Stimulated activated CD4-positive, alpha-beta T cell treated with anti-CD3 and anti-CD28 coated beads, Interleukin-2, amount 100 ng/mL, for 4 hours (primary cell): ENCODE measurements around the gene ENAH.

Experiments used
- DNase-seq: peaks from one replicate; pipeline ENCODE4 v3.0.0-alpha.2; 2020; ENCODE audit warnings: low read depth

ENAH gene

DNA sequence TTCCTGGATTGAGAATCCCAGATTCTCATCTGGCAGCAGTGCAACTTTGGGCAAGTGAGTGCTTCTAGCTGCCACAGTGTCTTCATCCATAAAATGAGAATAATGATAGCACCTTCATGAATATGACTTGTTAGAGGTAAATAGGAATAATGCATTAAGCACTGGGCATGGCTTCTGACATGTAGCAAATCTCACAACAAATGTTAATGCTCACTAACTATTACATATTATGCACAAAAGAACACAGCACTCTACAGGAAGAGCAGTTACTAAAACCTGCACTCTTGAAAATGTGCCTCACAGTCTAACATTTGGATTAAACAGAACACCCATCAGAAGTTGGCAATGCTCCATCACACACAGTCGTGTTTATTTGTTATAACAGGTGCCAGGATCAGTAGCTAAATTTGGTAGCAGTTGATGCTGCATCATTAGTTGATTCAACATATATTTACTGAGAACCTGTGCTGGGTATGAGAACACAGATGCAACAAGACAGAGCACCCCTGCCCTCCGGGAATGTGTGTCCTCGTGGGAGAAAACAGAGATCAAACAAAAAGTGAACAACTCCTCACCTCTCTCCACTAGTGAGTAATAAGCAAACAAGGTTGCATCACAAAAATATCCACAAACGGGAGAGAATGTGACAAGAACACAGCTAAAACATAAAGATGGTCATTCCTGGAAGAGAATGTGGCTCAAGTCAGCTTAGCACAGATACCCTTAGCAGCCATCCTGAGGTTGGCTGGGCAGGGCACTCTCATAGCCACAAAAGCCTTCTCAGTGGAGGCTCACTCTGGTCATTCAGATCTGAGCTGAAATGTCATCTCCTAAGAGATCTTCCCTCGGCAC lies 198.9 kb downstream of the ENAH start:
- DNase-seq = no peak

DNA sequence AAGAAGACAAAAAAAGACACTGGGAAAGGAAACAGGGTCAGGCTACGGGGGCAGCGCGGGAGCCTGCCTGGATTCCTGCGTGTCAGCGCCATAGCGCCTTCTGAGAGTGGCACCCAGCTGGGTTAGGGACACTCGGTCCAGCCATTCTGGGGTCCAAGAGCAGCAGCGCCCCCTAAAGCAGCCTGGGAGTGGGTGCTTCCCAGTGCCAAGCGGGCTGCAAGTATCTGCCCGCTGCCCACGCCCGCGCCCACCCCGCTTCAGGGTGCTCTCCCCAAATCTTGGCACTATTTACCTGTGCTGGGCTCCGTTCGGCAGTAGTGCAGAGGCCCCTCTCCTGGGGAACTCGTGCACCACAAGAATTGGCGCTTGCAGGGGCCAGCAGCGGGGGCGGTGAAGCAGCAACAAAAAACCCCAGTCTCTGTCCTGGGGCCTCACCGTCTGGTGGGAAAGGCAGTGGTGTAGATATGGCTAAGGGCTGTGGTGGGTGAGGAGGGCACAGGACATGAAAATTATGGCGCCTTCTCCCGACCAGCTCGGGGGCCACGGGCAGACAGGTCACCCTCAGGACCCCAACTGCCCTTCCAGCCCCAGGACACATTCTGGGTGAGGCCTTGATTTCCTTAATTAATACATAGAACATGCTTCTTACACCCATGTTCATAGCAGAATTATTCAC lies 200.9 kb downstream of the ENAH start:
- DNase-seq = no peak

DNA sequence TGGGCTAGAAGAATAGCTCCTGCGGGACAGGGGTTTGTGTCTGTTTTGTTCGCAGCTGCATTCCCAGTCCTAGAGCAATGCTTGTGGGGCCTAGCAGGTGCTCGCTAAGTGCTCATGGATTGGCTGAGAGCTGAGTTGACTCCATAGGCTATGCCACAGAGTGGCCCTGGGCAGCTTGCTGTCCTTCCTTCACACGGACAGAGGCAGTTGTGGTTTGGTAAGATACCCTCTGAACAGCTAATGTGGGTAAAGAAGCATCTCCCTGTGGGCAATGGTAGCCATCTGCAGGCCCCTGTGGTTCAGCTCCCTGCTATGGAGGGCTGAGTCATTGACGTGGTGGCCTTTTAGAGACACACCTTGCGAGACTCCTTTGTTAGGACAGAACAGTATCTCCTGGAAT lies 201.6 kb downstream of the ENAH start:
- DNase-seq = no peak

DNA sequence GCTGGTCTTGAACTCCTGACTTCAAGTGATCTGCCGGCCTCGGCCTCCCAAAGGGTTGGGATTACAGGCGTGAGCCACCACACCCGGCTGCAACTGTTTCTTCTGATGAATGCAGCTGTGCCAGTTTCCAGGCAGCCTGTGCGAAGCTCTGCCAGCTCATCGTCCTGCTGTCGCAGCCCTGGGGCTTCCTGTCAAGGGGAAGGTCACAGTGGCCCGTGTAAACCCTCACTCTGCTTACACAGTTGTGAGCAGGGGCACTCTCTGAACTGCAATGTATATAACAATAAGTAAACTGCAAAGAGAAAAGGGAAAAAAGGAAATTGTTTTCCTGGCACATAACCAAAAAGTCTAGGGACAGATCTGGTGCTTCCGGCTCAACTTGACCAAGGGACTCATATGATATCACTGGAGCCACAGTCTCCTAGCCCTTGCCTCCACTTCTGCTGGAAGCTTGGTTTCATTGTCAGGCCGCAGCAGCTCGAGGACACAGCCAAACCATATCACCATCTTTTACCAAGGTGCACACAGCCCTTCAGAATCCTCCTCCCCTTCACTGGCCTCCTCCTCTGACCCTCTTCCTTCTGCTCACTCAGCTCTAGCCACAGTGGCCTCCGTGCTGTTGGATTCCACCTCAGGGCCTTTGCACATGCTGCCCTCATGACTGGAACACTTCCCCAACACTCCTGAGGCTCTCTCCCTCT lies 202.3 kb downstream of the ENAH start:
- DNase-seq = no peak

DNA sequence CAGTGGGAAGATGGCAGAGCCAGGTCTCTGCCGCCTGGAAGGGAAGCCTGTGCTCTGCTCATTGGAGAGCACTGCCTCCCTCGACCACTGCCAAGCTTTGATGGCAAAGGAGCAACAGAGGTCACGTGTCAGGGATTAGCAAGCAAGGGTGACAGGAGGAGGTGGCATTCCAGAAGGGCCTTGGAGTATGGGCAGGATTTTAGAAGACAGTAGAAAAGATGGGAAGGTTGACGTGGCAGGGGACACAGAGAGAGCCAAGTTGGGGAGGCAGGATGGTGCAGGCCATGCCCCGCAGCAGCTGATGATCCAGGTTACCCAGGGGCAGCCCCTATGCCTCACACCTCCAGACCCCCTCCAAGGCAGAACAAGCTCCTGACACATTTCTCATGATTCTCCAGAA lies 203.1 kb downstream of the ENAH start:
- DNase-seq = no peak

DNA sequence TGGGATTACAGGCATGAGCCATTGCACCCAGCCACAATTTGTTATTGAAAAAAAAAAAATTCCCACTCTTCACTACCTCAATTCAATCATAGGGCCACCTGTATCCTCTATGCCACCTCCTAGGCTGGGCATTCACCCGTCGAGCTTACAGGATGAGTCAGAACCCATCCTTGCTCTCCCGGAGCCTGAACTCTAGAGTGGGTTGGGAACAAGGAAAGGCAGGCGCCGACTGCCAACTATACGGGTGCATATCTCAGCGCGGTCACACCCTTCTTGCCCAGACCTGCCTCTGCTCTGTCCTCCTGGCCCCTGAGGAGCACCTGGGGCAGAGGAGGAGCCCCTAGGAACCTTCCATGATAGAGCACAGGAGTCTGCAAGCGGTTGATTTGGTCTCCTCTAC lies 203.7 kb downstream of the ENAH start:
- no peak for DNase-seq

DNA sequence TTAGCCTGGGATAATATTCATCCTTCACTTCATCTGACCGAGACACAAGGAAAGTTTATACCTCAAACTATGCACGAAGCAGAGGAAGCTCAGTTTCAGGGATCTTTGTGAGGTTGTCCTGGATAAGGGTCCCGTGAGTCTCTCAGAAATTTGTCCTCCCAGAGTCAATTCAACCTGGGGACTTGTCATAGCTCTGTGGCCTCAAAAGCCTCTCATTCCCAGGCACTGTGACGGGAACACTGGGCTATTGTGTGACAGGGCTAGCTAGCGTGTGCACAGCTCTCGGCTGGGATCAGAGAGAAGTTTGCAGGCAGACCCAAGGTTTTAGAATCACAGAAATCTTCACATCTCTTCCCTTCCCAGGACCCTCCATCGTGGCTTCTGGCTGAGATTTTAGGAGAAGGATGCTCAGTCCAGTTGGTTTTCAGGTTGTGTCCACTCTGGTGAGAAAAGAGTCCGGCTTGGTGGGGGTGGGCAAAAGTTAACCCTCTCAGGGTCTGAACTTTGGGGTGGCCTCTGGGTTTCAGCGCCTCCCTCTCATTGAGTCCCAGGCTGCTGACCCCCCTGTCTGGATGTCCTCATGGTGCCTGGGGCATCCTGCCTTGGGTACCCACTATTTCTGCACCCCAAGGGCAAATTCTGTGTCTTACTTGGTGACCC lies 204.6 kb downstream of the ENAH start:
- DNase-seq = no peak

DNA sequence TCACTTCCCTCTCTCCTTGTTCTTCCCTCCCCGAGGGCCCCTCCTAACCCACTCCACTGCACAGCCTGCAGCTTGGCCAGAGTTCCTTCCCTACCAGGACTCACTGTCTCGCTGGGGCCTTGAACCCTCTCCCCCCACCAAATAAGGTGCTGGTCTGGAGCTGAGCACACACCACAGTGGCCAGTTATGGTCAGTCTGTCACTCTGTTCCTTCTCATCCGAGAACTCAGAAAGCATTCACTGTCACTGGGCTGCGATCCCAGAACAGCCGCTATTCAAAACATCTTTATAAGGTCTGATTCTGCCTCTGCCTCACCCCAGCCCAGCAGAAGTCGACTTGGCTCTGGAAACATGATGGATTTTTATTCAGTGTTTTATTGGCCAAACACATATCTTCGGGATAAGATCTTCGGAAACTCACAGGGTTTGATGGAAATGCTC lies 205.3 kb downstream of the ENAH start:
- DNase-seq = no peak

DNA sequence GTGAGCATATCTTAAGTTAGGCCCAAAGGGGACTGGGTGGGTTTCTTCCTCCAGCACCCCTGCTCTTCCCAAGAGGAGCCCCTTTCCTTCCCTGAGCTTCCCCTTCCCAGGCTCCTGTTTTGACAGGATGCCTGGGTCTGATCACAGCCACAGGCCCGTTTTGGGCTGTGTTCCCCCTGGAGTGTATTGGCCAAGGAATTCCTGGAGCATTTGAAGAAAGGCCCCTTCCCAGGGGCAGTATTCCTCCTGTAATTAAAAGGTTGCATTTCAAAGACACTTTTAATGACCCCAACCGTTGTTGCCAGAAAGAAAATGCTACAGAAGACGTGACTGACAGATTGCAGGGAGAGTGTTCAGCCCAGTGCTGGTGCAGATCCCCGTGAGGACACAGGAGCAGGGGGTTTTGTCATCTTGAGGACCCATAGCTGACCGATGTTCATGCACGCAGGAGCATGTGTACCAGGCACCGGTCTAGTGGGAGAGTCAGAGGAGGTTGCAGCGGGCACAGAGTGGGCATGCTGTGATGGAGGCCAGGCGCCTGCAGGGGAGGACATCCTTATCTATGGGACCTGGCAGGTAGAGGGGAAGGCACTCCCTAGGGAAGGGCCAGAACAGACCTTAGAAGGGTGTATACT lies 205.8 kb downstream of the ENAH start:
- DNase-seq = no peak

DNA sequence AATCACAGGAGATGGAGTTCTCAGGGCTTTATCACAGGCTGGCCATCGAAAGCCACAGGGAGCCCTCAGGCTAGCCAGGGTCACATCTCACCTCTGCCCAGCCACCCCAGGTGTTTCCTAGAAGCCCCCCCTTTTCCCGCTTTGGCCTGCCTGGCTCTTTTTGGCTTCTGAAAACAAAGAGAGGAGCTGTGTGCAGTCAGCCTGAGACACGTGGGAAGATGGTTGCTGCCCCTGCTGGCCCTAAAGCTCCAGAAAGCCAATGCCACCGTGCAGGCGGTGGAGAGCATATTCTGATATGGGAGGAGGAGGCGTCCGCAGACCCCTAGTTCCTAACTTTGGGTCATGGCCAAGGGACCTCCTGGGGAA lies 206.3 kb downstream of the ENAH start:
- DNase-seq = no peak

DNA sequence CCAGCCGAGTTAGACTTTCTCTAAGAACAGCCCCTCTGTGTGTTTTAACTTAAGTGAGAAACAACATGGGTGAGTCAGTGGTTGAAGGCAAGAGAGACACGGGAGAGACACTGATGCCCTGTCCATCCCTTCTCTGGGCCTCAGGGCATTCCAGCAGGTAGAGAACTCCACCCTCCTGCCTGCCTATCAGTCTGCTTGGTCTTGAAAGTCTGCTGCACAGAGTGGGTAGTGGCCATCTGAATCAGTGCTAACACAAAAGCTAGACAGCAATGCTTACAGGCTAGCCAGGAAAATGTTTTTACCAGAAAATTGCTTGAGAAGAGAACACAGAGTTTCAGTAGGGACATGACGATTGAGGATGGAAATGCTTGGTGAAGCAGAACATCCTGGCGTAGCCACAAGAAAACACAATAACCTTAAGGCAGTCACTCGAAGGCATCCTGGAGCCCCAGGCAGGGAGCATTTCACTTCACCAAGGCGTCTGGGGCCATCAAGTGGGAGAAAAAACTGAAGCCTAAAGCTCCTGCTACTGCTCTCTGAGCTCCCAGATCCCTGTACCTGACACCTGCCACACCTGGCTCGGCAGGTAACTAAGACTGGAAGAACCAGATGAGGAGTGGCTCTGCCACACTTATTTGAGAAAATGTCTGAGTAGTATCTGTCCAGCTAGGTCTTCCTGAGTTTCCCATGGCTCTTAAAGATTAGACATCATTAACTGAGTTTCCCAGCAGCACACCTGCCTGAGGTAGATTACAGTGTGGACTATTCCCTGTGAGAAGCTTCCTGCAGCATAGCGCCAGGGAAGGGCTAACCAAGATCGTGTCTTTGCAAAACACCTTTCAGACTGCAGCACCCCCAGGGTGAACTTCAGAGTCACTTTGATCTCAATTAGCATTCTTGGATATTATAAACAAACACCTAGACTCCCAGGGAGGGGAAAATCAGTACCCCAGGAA lies 207.0 kb downstream of the ENAH start:
- no peak for DNase-seq

DNA sequence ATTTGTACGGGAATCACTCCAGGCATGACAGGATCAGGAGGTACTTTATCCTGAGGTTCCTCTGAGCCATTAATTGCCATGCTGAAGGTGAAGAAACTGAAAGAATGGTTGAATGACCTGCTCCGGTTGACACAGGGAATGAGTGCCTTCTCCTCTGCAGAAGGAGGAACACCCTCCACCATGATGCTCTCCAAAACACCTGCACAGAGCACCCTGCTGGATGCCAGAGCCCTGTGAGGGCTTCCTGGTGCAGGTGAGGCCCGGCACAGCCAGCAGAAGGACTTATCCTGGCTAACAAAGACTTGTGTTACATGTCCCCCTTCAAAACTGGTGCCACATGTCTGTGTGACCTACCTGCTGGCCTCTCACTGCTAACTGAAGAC lies 210.8 kb downstream of the ENAH start:
- no peak for DNase-seq

DNA sequence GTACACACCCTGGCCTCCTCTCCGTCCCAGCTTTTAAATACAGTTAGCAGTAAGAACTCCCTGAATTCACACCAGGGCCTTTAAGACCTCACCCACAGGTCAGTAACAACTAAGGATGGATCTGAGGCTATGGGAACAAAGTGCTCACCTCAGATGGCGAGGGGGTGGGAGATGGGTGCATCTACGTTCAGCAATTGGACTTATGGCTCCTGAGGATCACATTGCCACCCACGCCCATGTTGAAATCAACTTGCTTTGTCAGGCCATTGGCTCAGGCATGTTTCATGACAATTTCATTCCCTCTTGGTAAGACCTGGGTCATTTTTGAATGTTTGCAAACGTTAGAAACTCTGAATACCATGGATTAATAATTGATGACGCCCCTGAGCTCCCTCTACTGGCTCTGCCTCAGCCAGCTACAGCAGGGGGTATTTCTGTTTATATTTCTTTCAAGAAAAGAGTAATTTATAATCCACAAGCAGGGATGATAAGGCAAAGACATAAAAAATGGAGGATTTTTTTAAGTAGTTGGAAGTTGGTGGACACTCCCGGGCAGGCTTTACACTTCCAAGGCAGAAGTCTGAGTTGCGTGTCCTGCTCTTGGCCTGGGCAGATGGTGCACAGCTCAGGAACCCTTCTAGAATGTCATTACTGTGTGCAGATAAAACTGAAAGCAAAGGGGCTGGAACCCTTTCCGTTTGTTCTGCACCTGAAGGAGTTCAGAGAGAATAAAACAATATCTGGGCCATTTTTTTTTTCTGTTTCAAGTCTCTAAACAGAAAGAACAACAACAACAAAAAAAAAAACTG lies 211.4 kb downstream of the ENAH start:
- DNase-seq = no peak

DNA sequence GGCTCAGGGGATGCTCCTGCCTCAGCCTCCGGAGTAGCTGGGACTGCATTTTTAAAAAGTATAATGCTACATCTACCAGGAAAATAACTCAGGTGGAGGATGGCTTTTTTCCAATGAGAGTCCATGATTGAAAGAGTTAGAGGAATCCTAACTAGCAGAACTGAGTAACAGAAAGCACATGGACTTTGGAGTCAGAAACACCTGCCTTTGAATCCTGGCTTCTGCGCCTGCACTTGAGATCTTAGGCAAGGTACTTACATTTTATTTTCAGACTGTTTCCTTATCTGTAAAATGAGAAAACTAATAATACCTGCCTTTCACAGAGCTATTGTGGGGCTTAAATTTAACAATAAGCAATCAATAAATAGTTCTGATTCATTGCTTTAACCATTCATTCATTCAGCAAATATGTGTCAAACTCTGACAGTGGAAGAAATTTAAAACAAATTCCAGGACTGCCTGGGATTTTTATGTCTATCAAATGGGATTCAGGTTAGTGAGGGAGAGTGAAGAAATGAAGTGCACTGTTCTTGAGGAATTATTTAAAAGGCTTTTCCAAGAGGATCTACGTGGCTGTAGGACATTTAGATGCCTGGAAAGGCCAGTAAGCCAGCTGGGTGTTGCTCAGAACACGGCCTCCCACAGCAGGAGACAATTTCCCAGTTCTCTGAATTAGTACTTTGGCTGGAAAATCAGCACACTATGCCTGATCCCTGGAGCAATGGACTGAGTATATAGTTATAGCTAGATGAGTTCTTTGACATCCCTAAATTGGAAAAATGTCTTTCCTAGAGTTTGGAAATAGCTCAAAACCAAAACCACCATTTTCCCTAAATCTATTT lies 212.3 kb downstream of the ENAH start:
- no peak for DNase-seq

DNA sequence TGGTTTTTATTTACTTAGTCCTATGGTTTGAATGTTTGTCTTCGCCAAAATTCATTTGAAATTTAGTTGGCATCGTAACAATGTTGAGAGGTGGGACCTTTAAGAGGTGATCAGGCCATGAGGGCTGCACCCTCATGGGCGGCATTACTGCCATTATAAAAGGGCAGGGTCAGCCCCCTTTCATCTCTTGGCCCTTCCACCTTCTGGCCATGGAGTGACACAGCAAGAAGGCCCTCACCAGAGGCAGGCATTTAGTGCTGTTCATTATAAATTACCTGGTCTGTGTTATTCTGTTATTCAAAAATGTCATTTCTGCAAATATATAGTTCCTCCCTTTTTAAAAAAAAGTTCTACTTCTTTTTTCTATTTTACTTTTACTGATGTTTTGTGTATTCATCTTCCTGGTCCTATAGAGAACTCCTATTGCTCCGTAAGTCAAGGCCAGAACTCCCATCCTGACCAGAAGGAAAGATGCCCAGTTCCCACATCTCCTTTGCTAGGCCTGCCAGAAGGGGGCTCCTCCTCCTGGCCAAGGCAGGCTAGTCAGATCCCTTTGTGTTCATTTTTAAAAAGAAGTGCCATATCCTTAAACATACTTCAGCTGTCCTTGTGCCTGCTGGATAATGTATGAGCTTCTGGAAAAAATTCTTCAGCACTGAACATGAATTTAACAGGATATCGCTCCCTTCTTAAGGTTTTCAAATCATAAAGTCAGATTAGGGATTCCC lies 215.0 kb downstream of the ENAH start:
- DNase-seq = no peak
